OCI-LY7 (cell line): Measurements from ENCODE around the gene PSMB10. TPM values are rescaled to one million over a fixed set of nuclear protein-coding genes. Genes with fewer than 3 reads are reported as not detected.

Experiments
- BruUV-seq: library from RNA; stranded (reverse); fragments of 400-500 nt; replicated peaks from 2 replicates; lab custom pipeline; 2021; lab: Mats Ljungman, UMichigan
- CTCF ChIA-PET: fragments of 300-600 bp; sonication (Branson Sonifier 250); formaldehyde crosslinking; loops from one replicate; lab custom pipeline; 2022; ENCODE audit warnings: antibody characterized with exemption; ENCODE audit not compliant: unreplicated experiment; lab: Charles Lee
- POLR2A ChIA-PET: fragments of 300-600 bp; sonication (Branson Sonifier 250); formaldehyde crosslinking; loops from one replicate; lab custom pipeline; 2022; ENCODE audit warnings: antibody characterized with exemption; lab: Charles Lee
- DNase-seq: peaks from one replicate; pipeline ENCODE4 v3.0.0-alpha.2; 2015; ENCODE audit warnings: low spot score
- H2AFZ ChIP-seq: fragments of 200-600 bp; sonication (generic), shearing (Covaris generic); 2 replicates; pipeline ENCODE4 v1.6.1; 2014; ENCODE audit warnings: mild to moderate bottlenecking, antibody characterized with exemption, low read length, moderate library complexity
- H3K27ac ChIP-seq: fragments of 200-600 bp; sonication (generic); 2 replicates; pipeline ENCODE4 v1.5.1; 2014; ENCODE audit warnings: mixed run types, low read depth, mild to moderate bottlenecking, moderate library complexity, low read length, inconsistent platforms; ENCODE audit not compliant: poor library complexity, severe bottlenecking
- H3K36me3 ChIP-seq: fragments of 200-600 bp; sonication (generic); 2 replicates; pipeline ENCODE4 v1.6.1; 2014; ENCODE audit warnings: mild to moderate bottlenecking, antibody characterized with exemption, low read length, moderate library complexity, mixed read lengths; ENCODE audit not compliant: insufficient read depth
- H3K4me1 ChIP-seq: fragments of 200-600 bp; sonication (generic); 2 replicates; pipeline ENCODE4 v1.5.1; 2014; ENCODE audit warnings: mild to moderate bottlenecking, low read length; ENCODE audit not compliant: insufficient read depth, poor library complexity, severe bottlenecking
- H3K4me2 ChIP-seq: fragments of 200-600 bp; sonication (generic); 2 replicates; pipeline ENCODE4 v1.6.1; 2014; ENCODE audit warnings: mild to moderate bottlenecking, low read length
- H3K4me3 ChIP-seq: fragments of 200-600 bp; sonication (generic); 2 replicates; pipeline ENCODE4 v1.5.1; 2014; ENCODE audit warnings: mild to moderate bottlenecking, low read depth, low read length; ENCODE audit not compliant: poor library complexity, severe bottlenecking
- H3K79me2 ChIP-seq: fragments of 200-600 bp; sonication (generic); 2 replicates; pipeline ENCODE4 v1.6.1; 2016; ENCODE audit warnings: low read depth, mild to moderate bottlenecking, low read length, moderate library complexity, mixed read lengths; ENCODE audit not compliant: insufficient read depth
- H3K9me2 ChIP-seq: fragments of 200-600 bp; sonication (generic); 2 replicates; pipeline ENCODE4 v1.6.1; 2016; ENCODE audit warnings: mild to moderate bottlenecking, low read length, mixed read lengths; ENCODE audit not compliant: insufficient read depth
- H3K9me3 ChIP-seq: fragments of 200-600 bp; sonication (generic); 2 replicates; pipeline ENCODE4 v1.6.1; 2014; ENCODE audit warnings: mild to moderate bottlenecking, mixed run types, low read length, mixed read lengths
- H4K20me1 ChIP-seq: fragments of 200-600 bp; sonication (generic); 2 replicates; pipeline ENCODE4 v1.6.1; 2014; ENCODE audit warnings: mild to moderate bottlenecking, antibody characterized with exemption, low read length, moderate library complexity, mixed read lengths; ENCODE audit not compliant: insufficient read depth
- CTCF ChIP-seq: fragments of 200-600 bp; sonication (generic); conservative IDR thresholded peaks from 2 replicates; pipeline ENCODE4 v1.5.1; 2014; ENCODE audit warnings: mild to moderate bottlenecking, antibody characterized with exemption, low read length, moderate library complexity, mixed read lengths
- EZH2phosphoT487 ChIP-seq: fragments of 200-600 bp; sonication (generic); IDR thresholded peaks from 2 replicates; pipeline ENCODE4 v1.6.1; 2018; ENCODE audit warnings: low read depth, borderline replicate concordance, mild to moderate bottlenecking, mixed run types, antibody characterized with exemption, low read length, moderate library complexity, mixed read lengths
- intact Hi-C: fragments of 100-400 bp; cut with micrococcal nuclease; formaldehyde crosslinking; loops from one replicate; pipeline ENCODE4 v1.10.0; 2022; ENCODE audit not compliant: unreplicated experiment
- total RNA-seq, 2 experiments: library from RNA; depleted of rRNA in 1 of 2; stranded (reverse); fragments of >200 nt in 1 of 2; shearing (Covaris generic) in 1 of 2; gene quantifications; 2 replicates each; pipeline ENCODE4 v1.2.3, GENCODE V29; 2014 to 2022

PSMB10 gene
- total RNA-seq, 2 experiments from 2014 or later = 89.9 to 179 TPM

GRCh38 chr16:67897231-67897630 lies 39.4 kb downstream of the PSMB10 start:
- TF ChIP-seq EZH2phosphoT487 = no peak
- TF ChIP-seq CTCF = no peak
- H3K9me3 ChIP-seq = no peaks in the 10 kb centered on the region
- CTCF ChIA-PET = interaction anchor here (1.1 kb wide), 1 partner anchor 35 kb away, joined by 3 read pairs; no protein-coding TSS in a partner anchor
- H3K4me2 ChIP-seq = no peak overlapping the region
- no peak for DNase-seq
- no peaks in the 10 kb centered on the region for H3K36me3 ChIP-seq
- POLR2A ChIA-PET = interaction anchor here (0.5 to 0.6 kb wide), 3 partner anchors 47 to 876 kb away, joined by 3 to 5 read pairs (median 3); no protein-coding TSS in a partner anchor
- intact Hi-C loops = no loop called here
- H3K27ac ChIP-seq = no peak overlapping the region
- peaks cover 15% of the 10 kb centered on the region; the same call in 1 of the 2 replicates for H3K79me2 ChIP-seq
- H3K4me1 ChIP-seq = peaks cover 13% of the 10 kb centered on the region
- no peak overlapping the region for H3K4me3 ChIP-seq
- no peaks in the 10 kb centered on the region for H3K9me2 ChIP-seq
- H4K20me1 ChIP-seq = no peaks in the 10 kb centered on the region
- BruUV-seq = no TSS peak
- no peak overlapping the region for H2AFZ ChIP-seq

- no peak for TF ChIP-seq CTCF
- TF ChIP-seq EZH2phosphoT487 = no peak
- H2AFZ ChIP-seq = peak overlapping the region; percentile 58; the same call in 1 of the 2 replicates
- no peaks in the 10 kb centered on the region for H4K20me1 ChIP-seq
- H3K9me3 ChIP-seq = no peaks in the 10 kb centered on the region
- no peak for DNase-seq
- H3K36me3 ChIP-seq = no peaks in the 10 kb centered on the region
- peak overlapping the region; percentile 94 for H3K4me2 ChIP-seq
- intact Hi-C loops = no loop called here
- H3K9me2 ChIP-seq = no peaks in the 10 kb centered on the region
- peaks cover 15% of the 10 kb centered on the region; the same call in 1 of the 2 replicates for H3K79me2 ChIP-seq
- peaks cover 15% of the 10 kb centered on the region for H3K4me1 ChIP-seq
- peak overlapping the region; percentile 99 for H3K4me3 ChIP-seq
- no TSS peak for BruUV-seq
- ChIA-PET CTCF (no interaction called here), POLR2A (interaction anchor here (1.0 to 1.5 kb wide), 2 partner anchors 129 to 170 kb away, joined by 3 read pairs; partner anchors contain the start of genes DDX28 and DUS2)
- H3K27ac ChIP-seq = peak overlapping the region; percentile 24
These were observed 42.8 kb downstream of the PSMB10 start for GRCh38 chr16:67893743-67894399.
